Thyroid gland (tissue), 4 donors: ENCODE results near the gene SMG6. TPM values are rescaled to one million over a fixed set of nuclear protein-coding genes. Genes with fewer than 3 reads are reported as not detected.

Experiments used
- DNase-seq, 2 donors: peaks; one replicate each; pipeline ENCODE4 v3.0.0-alpha.2; 2019
- H3K27ac ChIP-seq, 3 donors: fragments of 200-600 bp; sonication (generic); 1 replicate in 2 of 3; 2 replicates in 1 of 3; pipeline ENCODE4 v1.5.1; 2016 to 2019; ENCODE audit warnings: mild to moderate bottlenecking in 1 of 3, moderate library complexity in 1 of 3
- H3K27me3 ChIP-seq: fragments of 200-600 bp; sonication (generic); one replicate; pipeline ENCODE4 v1.5.1; 2019
- H3K36me3 ChIP-seq, 2 donors: fragments of 200-600 bp; sonication (generic); one replicate each; pipeline ENCODE4 v1.5.1; 2016 to 2019
- H3K4me1 ChIP-seq, 2 donors: fragments of 200-600 bp; sonication (generic); one replicate each; pipeline ENCODE4 v1.5.1; 2017 to 2019
- H3K4me3 ChIP-seq, 3 donors: fragments of 200-600 bp; sonication (generic); replicated peaks in 1 of 3; 1 replicate in 2 of 3; 2 replicates in 1 of 3; pipeline ENCODE4 v1.5.1; 2016; ENCODE audit warnings: mild to moderate bottlenecking in 1 of 3
- H3K9me3 ChIP-seq: fragments of 200-600 bp; sonication (generic); one replicate; pipeline ENCODE4 v1.5.1; 2017
- CTCF ChIP-seq, 6 experiments: fragments of 200-600 bp in 3 of 6; fragments of 450-650 bp in 3 of 6; sonication (generic) in 3 of 6; IDR thresholded peaks; one replicate each; pipeline ENCODE4 v1.5.1; 2016 to 2019; ENCODE audit warnings: antibody characterized with exemption in 6 of 6, mild to moderate bottlenecking in 2 of 6, inconsistent platforms in 1 of 6, moderate library complexity in 1 of 6
- POLR2A ChIP-seq, 2 donors: fragments of 450-650 bp; IDR thresholded peaks; one replicate each; pipeline ENCODE4 v1.6.1; 2017; ENCODE audit warnings: antibody characterized with exemption in 2 of 2, mild to moderate bottlenecking in 2 of 2, moderate library complexity in 1 of 2
- WGBS, 2 donors: methylation state at CpG; one replicate each; pipeline ENCODE4 v1.1.5; 2017; 5-methylcytosine and 5-hydroxymethylcytosine counted together
- intact Hi-C: fragments of 100-400 bp; cut with DNase I; formaldehyde crosslinking; loops from one replicate; pipeline ENCODE4 v1.15.1; 2023
- total RNA-seq, 4 donors: library from RNA; depleted of rRNA; stranded (reverse); fragments of >200 nt; gene quantifications; one replicate each; pipeline ENCODE4 v1.2.3, GENCODE V29; 2016

Gene SMG6
- total RNA-seq, 4 donors from 2014 or later, result 26.0 to 35.9 (median 32.9) TPM

GRCh38 chr17:2198927-2199326 is 104.7 kb downstream of the SMG6 start:
- WGBS, 2 donors, result 92 to 95% methylated on average over 6 of the region's 6 CpGs
- DNase-seq, result no peak
- Histone ChIP-seq H3K9me3 (no peaks in the 10 kb centered on the region), H3K36me3 (no peaks in the 10 kb centered on the region), H3K27ac (no peak overlapping the region), H3K4me3 (no peak overlapping the region), H3K4me1 (peaks cover 9 to 36% of the 10 kb centered on the region in 2 donors), H3K27me3 (no peaks in the 10 kb centered on the region)
- no peak for TF ChIP-seq POLR2A (IDR thresholded peaks at IDR 0.05)
- intact Hi-C loops, result no loop called here

GRCh38 chr17:2197271-2197670 is 106.3 kb downstream of the SMG6 start:
- no peak for TF ChIP-seq POLR2A (IDR thresholded peaks at IDR 0.05)
- TF ChIP-seq CTCF (IDR thresholded peaks at IDR 0.05), result no peak
- Histone ChIP-seq H3K36me3 (no peaks in the 10 kb centered on the region), H3K9me3 (no peaks in the 10 kb centered on the region), H3K4me3 (no peak overlapping the region), H3K27me3 (no peaks in the 10 kb centered on the region), H3K27ac (no peak overlapping the region), H3K4me1 (peaks cover 13 to 36% of the 10 kb centered on the region in 2 donors)
- WGBS, 2 donors, result 74 to 84% methylated on average over 6 of the region's 6 CpGs
- intact Hi-C loops, result no loop called here
- DNase-seq, result no peak

GRCh38 chr17:2195729-2196128 is 107.9 kb downstream of the SMG6 start:
- H3K27ac ChIP-seq, result peak overlapping the region in 2 of 3 donors; percentile 17 to 26
- peak; percentile 54 to 70 for DNase-seq
- no peaks in the 10 kb centered on the region for H3K27me3 ChIP-seq
- no peaks in the 10 kb centered on the region for H3K9me3 ChIP-seq
- TF ChIP-seq POLR2A (IDR thresholded peaks at IDR 0.05), result no peak
- no peak for TF ChIP-seq CTCF (IDR thresholded peaks at IDR 0.05)
- no peak overlapping the region for H3K4me3 ChIP-seq
- peaks cover 13 to 46% of the 10 kb centered on the region in 2 donors for H3K4me1 ChIP-seq
- WGBS, 2 donors, result 59 to 60% methylated on average over 6 of the region's 6 CpGs
- no peaks in the 10 kb centered on the region for H3K36me3 ChIP-seq
- intact Hi-C loops, result no loop called here

GRCh38 chr17:2194889-2195335 is 108.7 kb downstream of the SMG6 start:
- DNase-seq, result peak; percentile 64 to 70
- intact Hi-C loops, result no loop called here
- WGBS, 2 donors, result 52 to 67% methylated on average over 5 of the region's 5 CpGs

GRCh38 chr17:2192367-2193057 is 111.1 kb downstream of the SMG6 start:
- WGBS, 2 donors, result 62 to 68% methylated on average over 7 of the region's 7 CpGs
- intact Hi-C loops, result no loop called here
- peaks cover 0 to 4% of the 10 kb centered on the region in 2 donors for H3K36me3 ChIP-seq
- DNase-seq, result no peak
- no peaks in the 10 kb centered on the region for H3K9me3 ChIP-seq
- H3K4me1 ChIP-seq, result peaks cover 27 to 66% of the 10 kb centered on the region in 2 donors
- no peaks in the 10 kb centered on the region for H3K27me3 ChIP-seq
- H3K4me3 ChIP-seq, result no peak overlapping the region
- peak overlapping the region in 2 of 3 donors; percentile 6 to 11 for H3K27ac ChIP-seq
- no peak for TF ChIP-seq POLR2A (IDR thresholded peaks at IDR 0.05)
- no peak for TF ChIP-seq CTCF (IDR thresholded peaks at IDR 0.05)

More at GRCh38 chr17:2194889-2195335, 108.7 kb downstream of the SMG6 start:
- TF ChIP-seq POLR2A (IDR thresholded peaks at IDR 0.05) (no peak), CTCF (IDR thresholded peaks at IDR 0.05) (no peak)
- Histone ChIP-seq H3K4me3 (no peak overlapping the region), H3K27me3 (no peaks in the 10 kb centered on the region), H3K36me3 (no peaks in the 10 kb centered on the region), H3K9me3 (no peaks in the 10 kb centered on the region), H3K27ac (peak overlapping the region in 2 of 3 donors; percentile 17 to 26), H3K4me1 (peaks cover 16 to 54% of the 10 kb centered on the region in 2 donors)
